Activated CD4-positive, CD25-positive, alpha-beta regulatory T cell treated with anti-CD3 and anti-CD28 coated beads, Interleukin-2, amount 50 U/mL, for 72 hours (primary cell): Measurements from ENCODE around the gene OARD1.
A peak's percentile ranks its signal among the peaks of the same experiment; 100 is the strongest.

Source experiments
- DNase-seq: peaks from one replicate; pipeline ENCODE4 v3.0.0; 2021

OARD1 gene

DNA sequence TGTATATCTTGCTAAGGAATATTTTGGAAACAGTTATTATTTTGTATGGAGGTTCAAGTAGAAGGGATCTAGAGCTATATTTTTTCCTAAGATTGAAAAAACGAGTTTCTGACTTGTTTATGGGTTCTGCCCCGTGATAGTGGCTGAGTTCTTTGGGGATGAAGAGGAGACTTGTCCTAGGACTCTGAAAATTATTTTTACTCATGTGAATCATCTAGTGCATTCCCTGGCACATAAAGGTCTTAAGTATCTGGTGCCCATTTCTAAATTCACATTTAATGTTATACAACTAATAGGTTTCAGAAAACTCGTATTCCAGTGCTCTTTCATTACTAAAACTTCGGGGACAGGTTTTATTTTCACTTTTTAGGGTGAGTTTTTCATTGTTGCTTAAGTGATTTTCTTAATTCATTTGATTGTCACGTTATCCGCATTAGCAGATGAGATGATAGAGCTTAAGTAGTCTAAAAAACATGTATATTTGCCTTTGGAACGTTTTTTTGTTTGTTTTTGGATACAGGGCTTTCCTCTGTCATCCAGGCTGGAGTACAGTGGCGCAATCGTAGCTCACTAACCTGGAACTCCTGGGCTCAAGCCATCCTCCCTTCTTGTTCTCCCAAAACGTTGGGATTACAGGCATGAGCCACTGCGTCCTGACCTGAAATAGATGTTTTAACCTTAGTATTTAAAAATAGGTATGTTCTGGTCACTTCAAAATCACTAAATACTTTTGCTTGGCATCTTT lies 2.7 kb upstream of the OARD1 start:
- DNase-seq: no peak

DNA sequence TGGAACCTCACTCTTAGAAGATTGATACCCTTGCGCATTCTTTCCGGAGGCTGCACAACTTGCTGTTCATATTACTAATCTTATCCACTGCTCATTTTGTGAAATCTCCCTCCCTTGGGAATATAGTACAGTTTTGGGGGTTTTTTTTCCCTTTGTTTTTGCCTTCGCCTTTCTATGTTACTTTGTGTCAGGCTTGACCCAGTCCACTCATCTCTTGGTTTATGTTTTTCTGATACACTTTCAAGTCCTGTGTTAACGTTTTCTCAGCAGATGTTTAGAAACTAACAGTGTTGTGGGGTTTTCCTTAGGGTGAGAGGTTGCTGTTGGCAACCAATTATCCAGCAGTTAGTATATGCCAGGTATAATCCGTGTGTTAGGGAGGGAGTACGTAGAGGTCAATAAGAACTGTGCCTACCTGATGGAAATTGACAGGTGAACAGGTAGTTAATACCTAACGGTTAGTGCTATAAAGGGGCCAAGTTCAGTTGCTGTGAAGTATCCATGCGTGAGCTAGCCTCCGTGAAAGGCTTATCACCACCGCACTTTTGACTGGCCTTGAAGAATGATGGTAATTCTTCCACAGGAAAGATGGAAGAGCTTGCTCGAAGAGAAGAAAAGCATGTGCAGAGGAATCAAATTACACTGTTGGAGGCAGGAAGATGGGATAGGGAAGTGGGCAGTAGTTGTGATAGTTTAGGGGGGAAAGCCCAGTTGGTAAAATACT lies 2.0 kb upstream of the OARD1 start:
- no peak for DNase-seq

DNA sequence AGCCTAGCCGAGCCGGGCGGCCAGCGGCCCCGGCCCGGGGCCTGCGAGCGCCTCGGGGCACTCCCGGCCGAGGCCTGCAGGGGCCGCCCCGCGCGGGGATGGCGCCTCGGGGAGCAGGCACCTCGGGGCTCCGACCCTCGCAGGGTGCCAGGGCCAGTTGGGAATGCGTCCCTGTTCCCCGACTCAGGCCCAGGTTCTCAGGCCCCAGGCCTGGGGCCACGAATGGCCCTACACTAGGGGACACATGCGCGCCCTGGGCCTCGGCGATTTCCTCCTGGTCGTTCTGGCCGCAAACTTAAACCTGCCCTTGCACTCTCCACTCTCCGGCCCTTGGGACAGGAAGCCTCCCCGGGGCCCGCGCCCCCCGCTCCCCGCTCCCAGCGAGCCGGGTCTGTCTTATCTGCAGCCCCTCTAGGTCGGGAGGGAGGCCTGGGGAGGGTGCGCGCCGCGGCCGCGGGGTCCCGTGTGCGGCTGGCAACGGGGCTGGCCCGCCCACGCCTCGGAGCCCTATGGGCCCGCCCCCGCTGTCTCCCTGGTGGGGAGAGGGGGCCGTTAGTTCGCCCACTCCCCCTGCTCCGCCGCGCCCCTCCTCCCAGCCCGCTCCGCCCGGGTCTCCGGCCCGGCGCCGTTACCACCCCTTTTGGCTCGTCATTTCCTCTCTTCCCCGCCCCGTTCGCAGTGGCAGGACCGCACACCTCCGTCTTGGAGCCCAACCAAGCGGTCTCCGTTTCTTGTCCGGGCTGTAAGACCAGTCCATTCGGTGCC lies 1.2 kb upstream of the OARD1 start:
- peak; percentile 80 for DNase-seq

DNA sequence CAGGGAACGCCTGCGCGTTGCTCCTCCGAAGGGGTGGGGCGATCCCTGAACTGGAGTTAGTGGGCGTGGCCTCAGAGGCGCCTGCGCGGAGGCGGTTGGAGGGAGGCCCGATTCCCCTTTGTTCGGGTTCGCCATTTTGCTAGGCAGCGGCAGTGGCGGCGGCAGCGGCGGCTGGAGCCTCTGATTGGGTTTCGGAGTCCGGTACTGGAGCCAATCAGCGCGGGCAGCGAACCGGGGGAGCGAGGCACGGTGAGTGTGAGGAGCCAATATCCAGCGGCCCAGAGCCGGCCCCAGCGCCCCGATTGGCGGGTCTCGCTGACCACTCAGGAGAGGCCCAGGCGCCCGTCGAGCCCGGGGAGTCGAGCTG lies 663 bp upstream of the OARD1 start, which contains the start of gene NFYA:
TSS of gene NFYA (plus strand) at position 139 of the 367 bp plus-strand sequence. CDS start 6,116 bp downstream, outside the sequence.
- DNase-seq: peak; percentile 100

DNA sequence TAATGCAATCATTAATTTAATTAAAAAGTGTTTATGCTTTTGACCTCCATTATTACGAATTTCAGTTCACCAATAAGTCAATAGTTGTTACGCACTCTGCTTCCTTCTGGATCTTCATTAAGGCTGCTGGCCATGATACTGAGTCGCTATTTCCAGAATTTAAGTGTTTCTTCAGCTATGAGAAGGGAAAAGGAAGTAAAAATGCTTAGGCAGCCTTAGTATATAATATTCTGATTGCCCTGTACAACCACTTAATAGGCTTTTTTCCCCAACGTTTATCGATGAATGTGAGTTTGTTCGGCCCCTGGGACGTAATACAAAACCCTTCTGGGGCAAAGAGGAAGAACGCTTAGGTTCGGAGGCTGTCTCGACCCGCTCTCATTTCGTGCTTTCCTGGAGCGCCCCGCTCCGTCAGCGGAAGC lies 644 bp downstream of the OARD1 start:
- no peak for DNase-seq

DNA sequence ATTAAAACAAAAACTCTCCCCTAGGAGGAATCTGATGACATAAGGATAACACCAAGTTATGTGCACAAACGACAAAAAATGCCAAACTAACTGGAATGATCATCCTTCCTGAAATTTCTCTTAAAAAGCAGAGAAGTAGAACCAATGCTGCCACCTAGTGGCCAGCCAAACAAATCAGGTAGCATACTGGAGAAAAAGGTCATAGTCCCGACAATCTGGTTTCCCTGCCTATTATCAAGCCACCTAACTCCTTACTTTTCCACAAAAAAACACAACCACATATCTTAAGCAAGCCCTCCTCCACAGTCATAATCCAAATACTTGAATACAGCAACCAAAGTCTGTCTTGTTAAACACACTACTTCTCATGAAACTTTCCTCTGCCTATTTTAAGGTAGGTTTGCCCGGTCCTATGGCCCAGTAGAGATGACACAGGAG lies 5.3 kb downstream of the OARD1 start:
- peak; percentile 61 for DNase-seq

DNA sequence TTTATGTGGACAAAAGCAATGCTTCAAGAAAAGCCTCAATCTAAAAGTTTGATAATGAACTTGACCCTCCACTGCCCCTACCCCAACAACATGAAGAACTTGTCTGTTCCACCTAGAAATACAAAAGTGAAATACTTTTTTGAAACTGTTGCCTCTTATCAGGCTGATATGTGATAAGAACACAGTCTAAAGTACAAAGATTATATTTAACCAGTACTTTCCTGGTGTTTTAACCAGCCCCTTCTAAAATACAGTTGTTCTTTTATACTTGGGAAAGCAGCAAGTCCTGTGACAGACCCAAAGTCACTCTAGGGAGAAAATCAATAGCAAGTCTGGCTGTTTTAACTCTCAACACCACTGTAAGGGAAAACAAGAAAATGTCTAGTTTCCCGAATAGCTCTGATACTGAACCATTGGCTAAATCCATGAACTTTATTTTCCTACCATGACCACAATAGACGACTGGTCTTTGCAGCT lies 6.6 kb downstream of the OARD1 start:
- DNase-seq: no peak

DNA sequence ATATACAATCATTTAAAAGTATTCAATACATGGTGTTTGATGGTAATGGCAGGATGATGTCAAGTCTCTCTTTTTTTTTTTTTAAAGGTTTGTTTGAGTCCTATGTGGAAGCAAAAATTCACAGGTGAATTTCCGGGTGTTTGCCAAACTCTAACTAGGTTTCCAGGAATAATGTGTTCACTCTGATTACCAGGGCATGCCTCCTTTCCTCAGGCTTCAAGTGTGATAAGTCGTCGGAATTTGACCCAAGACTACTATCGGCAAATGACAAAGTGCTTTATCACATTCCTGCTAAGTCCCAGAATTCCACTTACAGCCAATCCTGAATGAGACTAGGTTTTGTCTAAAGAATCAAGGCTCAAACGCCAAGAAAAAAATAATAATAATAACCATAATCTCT lies 7.3 kb downstream of the OARD1 start:
- DNase-seq: no peak

DNA sequence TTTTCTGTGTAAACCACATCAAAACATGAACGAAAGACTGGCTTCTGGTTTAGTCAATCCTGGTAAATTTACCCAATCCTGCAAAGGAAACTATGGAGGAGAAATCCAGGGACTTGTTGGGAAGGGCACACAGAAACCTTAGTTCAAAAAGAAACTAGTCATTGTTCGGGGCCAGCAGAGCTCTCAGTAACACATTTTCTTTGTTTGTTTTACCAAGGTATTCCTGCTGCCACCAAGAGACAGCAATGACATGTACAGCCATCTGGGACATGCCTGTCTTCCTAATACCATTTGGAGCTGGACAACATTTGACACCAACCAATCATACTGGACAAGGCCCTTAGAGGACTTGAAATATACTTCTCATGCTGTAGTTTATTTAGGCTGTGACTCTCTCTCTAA lies 8.3 kb downstream of the OARD1 start:
- no peak for DNase-seq

DNA sequence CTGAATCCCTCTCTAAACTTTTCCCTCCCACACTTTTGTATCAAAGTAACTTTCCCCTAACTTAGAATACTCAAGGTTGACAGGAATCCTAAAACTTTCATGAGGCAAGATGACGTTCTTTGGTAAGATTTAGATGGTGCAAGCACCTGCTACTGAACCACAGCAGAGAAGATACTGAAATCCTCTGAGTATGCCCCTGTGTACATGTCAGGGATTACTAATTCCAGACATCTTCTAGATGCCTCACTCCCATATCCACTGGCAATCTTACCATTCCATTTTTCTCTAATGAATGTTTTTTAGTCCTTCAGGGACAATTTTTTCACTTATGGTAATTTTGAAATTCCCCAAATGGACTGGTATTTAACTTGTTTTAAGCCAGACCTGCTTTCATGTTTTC lies 10.1 kb downstream of the OARD1 start:
- DNase-seq: no peak

DNA sequence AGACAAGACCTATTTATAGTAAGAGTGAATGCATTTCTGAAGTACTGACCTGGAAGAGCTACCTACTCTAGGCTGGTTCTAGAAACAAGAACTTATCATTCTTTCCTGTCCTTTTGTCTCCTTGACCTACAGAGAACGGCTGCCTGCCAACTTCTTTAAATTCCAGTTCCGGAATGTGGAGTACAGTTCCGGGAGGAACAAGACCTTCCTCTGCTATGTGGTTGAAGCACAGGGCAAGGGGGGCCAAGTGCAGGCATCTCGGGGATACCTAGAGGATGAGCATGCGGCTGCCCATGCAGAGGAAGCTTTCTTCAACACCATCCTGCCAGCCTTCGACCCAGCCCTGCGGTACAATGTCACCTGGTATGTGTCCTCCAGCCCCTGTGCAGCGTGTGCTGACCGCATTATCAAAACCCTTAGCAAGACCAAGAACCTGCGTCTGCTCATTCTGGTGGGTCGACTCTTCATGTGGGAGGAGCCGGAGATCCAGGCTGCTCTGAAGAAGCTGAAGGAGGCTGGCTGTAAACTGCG lies 10.9 kb downstream of the OARD1 start:
- DNase-seq: no peak

DNA sequence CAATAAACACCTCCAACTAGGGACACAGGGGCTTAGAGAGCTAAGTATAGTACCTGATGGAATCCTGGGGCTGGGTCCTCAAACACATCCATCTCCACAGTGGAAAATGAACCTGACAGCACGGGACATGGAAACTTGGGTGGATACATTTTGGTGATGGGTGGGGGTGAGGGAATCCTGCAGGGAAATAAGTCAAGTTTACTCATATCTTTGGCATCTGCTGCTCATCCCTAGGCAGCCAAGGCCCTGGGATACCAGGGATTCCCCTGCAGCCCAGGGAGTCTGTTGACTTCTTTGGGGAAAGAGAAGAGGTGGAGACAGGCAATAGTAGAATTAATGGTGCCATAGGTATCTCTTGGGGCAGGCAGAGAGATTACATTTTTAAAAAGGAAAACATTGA lies 12.6 kb downstream of the OARD1 start:
- no peak for DNase-seq

DNA sequence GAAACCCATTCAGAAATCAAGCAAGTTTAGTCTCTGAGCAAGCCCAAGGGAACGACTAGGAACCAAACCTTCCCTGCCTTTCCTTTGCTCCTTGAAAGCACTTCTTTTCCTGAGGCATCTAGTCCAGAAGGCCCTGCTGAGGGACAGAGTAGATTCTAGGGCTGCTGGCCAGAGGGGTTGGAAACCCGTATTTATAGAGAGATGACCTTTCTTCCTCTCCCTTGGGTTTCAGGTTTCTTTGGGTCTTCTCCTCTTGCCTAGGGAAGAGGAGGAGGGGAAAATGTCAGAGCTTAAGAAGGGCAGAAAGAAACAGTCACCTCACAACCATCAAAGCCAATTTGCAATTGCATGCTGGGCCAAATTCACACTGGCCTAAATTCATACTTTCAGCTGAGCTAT lies 13.4 kb downstream of the OARD1 start:
- no peak for DNase-seq

DNA sequence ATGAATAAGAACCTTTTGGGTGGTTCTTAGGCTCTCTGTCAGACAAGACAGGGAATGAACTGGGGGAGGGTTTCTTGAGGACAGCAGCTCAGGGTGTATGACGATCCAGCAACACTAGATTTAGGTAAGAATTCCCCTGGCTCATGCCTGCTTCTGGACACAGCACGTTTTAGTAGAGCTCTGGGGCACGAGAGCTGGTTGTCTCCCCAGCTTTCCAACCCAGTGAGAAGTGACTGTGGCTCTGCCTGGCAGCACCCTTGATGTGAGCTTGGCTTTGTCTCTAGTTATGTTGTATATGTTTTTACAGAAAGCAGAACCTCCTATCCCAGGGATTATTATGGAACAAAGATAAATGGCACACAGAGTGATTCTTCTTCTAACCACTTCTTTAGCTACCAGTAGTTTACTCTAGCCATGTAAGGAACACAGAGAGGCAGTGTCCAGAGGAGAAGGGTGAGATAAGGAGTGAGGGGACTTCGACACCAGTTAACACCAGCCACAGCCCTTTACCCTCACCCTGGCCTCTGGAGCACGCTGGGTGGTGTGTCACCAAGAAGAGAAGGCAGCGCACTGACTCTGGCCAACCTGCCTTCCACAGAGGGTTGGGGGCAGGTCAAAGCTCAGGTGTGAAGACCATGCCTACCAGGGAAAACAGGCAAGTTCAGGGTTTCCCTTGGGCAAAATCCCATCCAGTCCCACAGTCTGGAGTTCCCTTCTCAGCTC lies 15.2 kb downstream of the OARD1 start:
- DNase-seq: no peak

DNA sequence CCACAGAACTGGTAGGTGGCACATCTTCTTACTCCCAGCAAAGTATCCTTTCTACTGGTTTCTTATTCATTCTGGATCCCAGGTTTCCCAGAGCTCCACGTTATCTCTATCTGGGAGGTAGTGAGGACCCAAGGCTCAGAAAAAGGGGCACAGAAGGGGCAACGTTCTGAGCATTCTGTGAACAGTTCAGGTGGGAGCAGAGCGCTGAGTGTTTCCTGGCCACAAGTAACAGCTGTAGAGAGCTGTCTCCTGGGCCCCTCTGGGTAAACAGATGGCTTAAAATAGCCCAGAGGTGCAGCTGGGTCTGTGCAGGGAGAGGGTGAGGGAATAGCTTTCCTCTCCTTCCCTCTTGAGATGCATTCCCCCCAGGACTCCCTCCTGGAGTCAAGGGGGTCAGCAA lies 17.0 kb downstream of the OARD1 start:
- DNase-seq: no peak

DNA sequence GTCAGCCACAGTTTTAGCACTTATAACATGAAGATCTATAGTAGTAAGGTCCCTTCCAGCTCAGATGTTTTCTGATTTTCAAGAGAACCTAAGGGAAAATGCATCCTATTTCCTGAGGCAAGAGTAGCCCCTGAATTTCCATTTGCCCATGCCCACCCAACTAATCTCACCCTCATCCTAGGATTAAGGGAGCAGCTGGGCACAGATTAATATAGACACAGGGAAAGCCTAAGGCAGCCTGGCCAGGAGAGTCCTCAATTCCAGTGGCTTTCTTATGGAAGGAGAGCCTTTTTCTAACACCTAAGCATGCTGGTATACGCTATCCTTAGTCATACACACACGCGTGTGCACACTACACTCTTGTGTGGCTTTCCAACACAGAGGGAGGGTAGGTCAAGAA lies 17.6 kb downstream of the OARD1 start:
- DNase-seq: no peak

DNA sequence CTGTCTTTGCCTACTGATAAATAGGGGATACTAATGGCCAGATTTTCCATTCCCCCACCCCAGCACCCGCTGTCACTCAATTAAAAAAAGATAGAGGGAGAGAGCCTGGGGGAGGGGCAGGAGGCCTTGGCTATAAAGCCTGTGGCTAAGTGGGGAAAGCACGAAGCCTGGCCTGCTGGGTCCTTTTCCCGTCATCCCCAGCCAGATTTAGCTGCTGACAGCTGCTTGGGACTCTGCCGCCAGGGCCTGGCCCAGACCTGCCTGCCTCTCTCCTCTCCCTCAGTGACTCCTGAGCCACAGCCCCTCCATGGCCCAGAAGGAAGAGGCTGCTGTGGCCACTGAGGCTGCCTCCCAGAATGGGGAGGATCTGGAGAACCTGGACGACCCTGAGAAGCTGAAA lies 19.1 kb downstream of the OARD1 start, which contains the start of gene APOBEC2:
TSS of gene APOBEC2 (plus strand) at position 162 of the 400 bp plus-strand sequence. CDS start at position 308, 146 bp downstream.
- DNase-seq: no peak

DNA sequence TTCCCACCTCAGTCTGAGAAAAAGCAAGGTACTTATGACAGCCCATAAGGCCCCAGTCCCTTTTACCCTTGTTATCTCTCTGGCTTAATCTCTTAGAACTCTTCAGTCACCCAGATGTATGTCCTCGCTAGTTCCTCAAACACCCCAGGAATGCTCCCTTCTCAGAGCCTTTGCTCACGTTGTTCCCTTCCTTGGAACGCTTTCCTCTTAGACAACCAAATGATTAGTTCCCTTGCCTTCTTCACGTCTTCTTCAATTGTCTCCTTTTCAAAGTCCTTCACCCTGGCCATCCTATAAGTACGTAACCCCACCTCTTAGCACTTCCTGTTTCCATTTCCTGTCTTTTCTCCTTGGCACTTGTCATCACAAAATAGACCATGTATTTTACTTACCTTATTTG lies 20.3 kb downstream of the OARD1 start:
- no peak for DNase-seq

DNA sequence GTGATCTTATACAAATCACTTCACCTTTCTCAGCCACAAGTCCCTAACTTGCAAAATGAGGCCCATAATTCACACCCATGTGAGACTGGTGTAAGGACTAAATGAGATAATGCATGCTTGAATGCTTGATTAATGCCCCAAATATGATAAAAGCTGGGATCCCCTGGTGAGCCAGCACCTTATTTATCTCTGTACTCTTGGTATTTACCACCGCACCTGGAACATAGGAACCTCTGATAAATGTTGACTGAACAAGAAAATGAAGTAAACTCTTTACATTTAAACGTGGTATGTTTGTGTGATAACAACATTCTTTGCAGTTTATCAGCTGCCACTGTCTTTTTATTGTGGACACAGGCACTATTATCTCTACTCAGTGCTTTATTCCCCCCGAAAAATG lies 21.6 kb downstream of the OARD1 start:
- DNase-seq: no peak

DNA sequence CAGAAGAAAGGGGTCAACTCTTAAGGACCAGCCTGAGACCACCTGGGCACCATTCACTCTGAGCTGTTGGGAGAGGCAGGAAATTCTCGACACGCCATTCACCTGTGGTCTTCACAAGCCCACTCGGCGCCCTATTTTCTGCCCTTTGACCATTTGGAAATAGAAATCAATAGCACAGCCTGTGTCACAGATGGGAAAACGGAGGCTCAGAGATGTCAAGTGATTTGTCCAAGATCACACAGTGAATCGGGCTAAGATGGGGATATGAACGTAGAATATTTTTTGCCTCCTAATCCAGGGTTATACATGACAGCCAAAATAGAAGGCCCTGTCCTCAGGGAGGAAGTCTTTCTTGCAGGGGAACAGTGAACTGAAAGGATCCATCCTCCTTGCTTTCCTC lies 22.2 kb downstream of the OARD1 start:
- no peak for DNase-seq

DNA sequence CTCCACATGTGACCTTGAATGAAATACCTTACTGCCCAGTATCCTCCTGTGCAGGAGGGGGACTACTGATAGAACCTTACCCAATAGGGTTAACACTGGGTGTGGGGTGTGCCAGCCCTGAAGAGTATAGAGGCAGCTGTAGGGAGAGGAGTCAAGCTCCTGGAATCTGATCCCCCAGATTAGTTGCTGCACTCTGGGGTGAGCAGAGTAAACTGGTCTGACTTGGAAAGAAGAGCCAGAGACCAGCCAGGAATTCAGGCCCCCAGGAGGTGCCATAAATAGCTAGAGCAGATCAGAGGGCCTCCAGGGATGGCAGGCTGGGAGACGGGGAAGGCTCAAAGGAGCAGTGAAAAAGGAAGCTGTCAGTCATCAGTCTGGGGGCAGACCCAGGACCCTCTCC lies 22.6 kb downstream of the OARD1 start:
- DNase-seq: no peak
